Mucosa of stomach (tissue), 1 donor: ENCODE measurements around the gene CPT1C.

Experiments
- H3K27me3 ChIP-seq: one replicate; pipeline ENCODE4 v1.7.0; 2013; ENCODE audit warnings: mild to moderate bottlenecking, low read length; ENCODE audit not compliant: control insufficient read depth, insufficient read depth
- H3K36me3 ChIP-seq: one replicate; pipeline ENCODE4 v1.7.0; 2013; ENCODE audit warnings: low read length; ENCODE audit not compliant: control insufficient read depth, insufficient read depth
- H3K4me1 ChIP-seq: one replicate; pipeline ENCODE4 v1.7.0; 2013; ENCODE audit warnings: mild to moderate bottlenecking, low read length; ENCODE audit not compliant: control insufficient read depth, insufficient read depth
- H3K4me3 ChIP-seq: one replicate; pipeline ENCODE4 v1.7.0; 2013; ENCODE audit warnings: low read length
- H3K9ac ChIP-seq: one replicate; pipeline ENCODE4 v1.7.0; 2013; ENCODE audit warnings: mild to moderate bottlenecking, low read length, moderate library complexity
- H3K9me3 ChIP-seq: one replicate; pipeline ENCODE4 v1.7.0; 2013; ENCODE audit warnings: mild to moderate bottlenecking, low read length, moderate library complexity; ENCODE audit not compliant: control insufficient read depth
- donor health status: Pancreatic carcinoma.

CPT1C gene

DNA sequence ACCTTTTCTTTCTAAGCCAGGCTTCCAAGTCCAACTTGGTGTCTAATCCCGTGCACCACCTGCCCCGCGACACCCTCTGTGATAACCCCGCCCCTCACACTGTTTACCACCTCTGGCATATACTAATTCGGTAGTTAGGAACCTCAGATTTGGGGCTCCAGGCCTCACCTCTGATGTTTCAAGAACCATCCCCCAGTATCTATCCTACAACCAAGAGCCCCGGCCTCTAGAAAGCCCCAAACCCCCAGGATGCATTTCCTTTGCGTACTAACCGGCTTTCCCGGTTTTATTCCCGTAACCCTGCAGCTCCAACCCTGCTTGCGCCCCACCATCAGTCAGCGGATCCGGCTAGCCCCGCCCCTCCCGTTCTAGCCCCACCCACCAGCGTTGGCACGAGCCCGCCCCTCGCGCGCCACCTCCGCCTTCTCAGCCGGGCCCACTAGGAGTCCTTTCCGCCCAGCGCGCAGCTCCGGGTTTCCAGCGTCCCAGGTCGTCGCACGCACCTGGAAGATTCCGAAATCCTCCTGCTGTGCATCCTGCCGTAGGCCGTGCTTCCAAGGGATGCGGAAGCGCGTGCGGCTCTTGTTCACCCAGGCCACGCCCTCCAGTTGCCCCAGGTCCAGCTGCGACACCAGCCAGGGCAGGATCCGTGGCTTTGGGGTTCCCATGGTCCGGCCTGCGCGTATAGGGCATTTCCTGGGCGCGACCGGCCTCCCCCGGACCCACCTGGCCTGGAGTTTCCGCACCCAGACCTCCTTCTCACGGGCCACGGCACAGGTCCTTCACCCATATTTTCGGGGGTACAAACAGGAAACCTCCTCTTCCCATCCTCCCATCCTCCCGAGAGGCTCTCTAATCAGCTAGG is 26.5 kb upstream of the CPT1C start:
- Histone ChIP-seq H3K4me1 (peaks cover 14% of the 10 kb centered on the region), H3K9ac (peak overlapping the region; percentile 61), H3K27me3 (no peaks in the 10 kb centered on the region), H3K9me3 (no peaks in the 10 kb centered on the region), H3K36me3 (peaks cover 9% of the 10 kb centered on the region), H3K4me3 (peak overlapping the region; percentile 89)

DNA sequence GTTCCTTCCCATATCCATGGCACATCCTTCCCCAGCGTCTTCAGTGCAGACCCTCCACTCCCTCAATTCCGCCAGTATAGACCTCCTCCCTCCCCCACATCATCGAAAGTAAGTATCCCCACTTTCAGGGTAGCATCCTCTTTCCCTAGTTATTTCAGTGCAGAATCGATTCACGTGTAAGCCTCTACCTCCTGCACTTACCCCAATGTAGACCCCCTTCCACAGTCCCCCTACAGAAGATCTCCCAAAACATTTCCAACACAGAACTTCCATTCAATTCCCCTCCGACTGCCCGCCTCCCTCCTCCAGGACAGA is 25.9 kb upstream of the CPT1C start:
- Histone ChIP-seq H3K4me1 (peaks cover 14% of the 10 kb centered on the region), H3K4me3 (peak overlapping the region; percentile 89), H3K27me3 (no peaks in the 10 kb centered on the region), H3K9ac (peak overlapping the region; percentile 61), H3K9me3 (no peaks in the 10 kb centered on the region), H3K36me3 (peaks cover 4% of the 10 kb centered on the region)

GRCh38 chr19:49665351-49666119 is 25.4 kb upstream of the CPT1C start, which contains the start of the genes BCL2L12 and IRF3:
Gene BCL2L12 (plus strand): TSS chr19:49665933. CDS start chr19:49666693, 760 bp downstream.
Gene IRF3 (minus strand): TSS chr19:49665857. CDS start chr19:49664838, 1,019 bp downstream.
- H3K4me3 ChIP-seq, result peak within 1 kb of the TSS; percentile 89
- peaks cover 4% of the 10 kb centered on the region for H3K36me3 ChIP-seq
- H3K9me3 ChIP-seq, result no peaks in the 10 kb centered on the region
- no peaks in the 10 kb centered on the region for H3K27me3 ChIP-seq
- H3K4me1 ChIP-seq, result peaks cover 14% of the 10 kb centered on the region
- peak within 1 kb of the TSS; percentile 61 for H3K9ac ChIP-seq

DNA sequence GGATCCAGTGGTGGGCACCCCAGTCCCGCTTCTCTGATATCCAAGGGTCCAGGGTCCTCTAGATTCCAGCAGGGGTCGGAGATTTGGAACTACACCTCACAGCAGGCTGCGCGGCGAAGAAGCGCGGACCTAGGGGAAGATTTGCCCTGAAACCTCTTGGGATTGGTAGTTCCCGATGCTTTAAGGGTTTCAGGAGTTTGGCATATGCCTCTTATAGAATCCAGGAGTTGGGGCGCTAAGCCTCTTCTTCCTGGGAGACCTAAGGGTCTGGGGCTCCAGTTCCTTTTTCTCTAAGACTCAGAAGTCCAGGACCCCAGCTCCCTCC is 24.8 kb upstream of the CPT1C start:
- Histone ChIP-seq H3K36me3 (peaks cover 4% of the 10 kb centered on the region), H3K4me1 (peaks cover 14% of the 10 kb centered on the region), H3K9me3 (no peaks in the 10 kb centered on the region), H3K27me3 (no peaks in the 10 kb centered on the region), H3K9ac (peak overlapping the region; percentile 61), H3K4me3 (peak overlapping the region; percentile 89)

GRCh38 chr19:49667473-49667872 is 23.4 kb upstream of the CPT1C start:
- no peaks in the 10 kb centered on the region for H3K9me3 ChIP-seq
- no peaks in the 10 kb centered on the region for H3K27me3 ChIP-seq
- H3K9ac ChIP-seq, result no peak overlapping the region
- H3K4me1 ChIP-seq, result peaks cover 22% of the 10 kb centered on the region
- H3K4me3 ChIP-seq, result no peak overlapping the region
- no peaks in the 10 kb centered on the region for H3K36me3 ChIP-seq

GRCh38 chr19:49669516-49669915 is 21.4 kb upstream of the CPT1C start:
- Histone ChIP-seq H3K9ac (no peak overlapping the region), H3K36me3 (no peaks in the 10 kb centered on the region)

DNA sequence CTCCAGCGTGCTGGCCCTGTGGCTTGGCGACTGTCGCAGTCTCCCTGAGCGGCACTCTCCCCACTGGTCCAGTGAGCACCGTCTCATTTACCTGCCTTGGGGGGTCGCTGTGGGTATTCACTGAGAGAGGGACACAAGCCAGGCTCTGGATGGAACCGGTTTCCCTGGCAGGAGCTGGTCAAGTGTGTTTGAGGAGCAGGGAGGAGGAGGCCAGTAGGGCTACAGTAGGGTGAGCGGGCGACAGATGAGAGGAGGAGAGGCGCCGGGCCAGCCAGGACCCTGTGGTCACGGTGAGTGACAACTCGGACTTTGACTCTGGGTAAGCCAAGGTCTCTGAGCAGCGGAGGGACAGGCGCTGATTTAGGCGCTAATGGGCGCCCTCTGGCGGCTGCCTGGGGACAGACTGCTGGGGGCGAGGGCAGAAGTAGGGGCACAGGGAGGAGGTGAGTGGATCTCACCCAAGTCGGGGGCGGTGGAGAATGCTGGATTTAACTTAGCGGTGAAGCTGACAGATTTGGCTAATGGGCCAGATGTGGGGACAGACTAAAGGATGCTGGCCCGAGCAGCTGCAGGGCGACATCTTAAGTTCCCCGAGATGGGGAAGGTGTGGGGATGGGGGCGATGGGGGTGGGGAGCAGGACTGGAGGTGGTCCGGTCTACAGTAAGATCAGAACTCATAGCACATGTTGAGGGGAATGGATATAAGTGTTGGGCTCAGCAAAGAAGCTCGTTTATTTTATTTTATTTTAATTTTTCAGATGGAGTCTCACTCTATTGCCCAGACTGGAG is 18.6 kb upstream of the CPT1C start:
- no peaks in the 10 kb centered on the region for H3K27me3 ChIP-seq
- H3K4me1 ChIP-seq, result peaks cover 13% of the 10 kb centered on the region
- peak overlapping the region; percentile 25 for H3K4me3 ChIP-seq
- peak overlapping the region; percentile 64 for H3K9ac ChIP-seq
- no peaks in the 10 kb centered on the region for H3K36me3 ChIP-seq
- no peaks in the 10 kb centered on the region for H3K9me3 ChIP-seq

More at GRCh38 chr19:49669516-49669915, 21.4 kb upstream of the CPT1C start:
- H3K4me3 ChIP-seq, result no peak overlapping the region
- H3K27me3 ChIP-seq, result no peaks in the 10 kb centered on the region
- no peaks in the 10 kb centered on the region for H3K9me3 ChIP-seq
- H3K4me1 ChIP-seq, result peaks cover 18% of the 10 kb centered on the region

- Histone ChIP-seq H3K9me3 (no peaks in the 10 kb centered on the region), H3K4me1 (peaks cover 20% of the 10 kb centered on the region), H3K4me3 (peak overlapping the region; percentile 10), H3K9ac (peak overlapping the region; percentile 77), H3K27me3 (no peaks in the 10 kb centered on the region), H3K36me3 (no peaks in the 10 kb centered on the region)
Observed at GRCh38 chr19:49676136-49676783, 14.7 kb upstream of the CPT1C start.

DNA sequence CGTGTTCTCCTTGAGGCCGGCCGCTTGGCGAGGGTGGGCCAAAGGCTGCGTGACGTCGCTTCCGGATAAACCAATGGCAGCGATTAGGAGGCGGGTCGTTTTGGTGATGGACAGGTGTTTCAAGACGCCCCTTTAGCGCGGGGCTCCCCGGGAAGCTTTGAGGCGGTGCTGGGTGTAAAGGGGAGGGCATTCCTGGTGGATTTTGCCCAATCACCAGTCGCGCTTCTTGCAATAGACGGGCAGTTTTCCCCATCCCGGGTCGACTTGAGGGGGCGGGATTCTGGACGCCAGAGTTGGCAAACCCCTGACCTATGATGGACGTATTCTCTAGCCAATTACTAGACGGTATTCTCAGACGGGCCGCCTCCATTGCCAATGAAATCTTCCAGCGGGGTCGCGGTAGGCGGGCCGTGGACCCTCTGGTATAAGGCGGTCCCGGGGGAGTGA is 14.1 kb upstream of the CPT1C start:
- Histone ChIP-seq H3K27me3 (no peaks in the 10 kb centered on the region), H3K36me3 (peaks cover 1% of the 10 kb centered on the region), H3K4me1 (peaks cover 18% of the 10 kb centered on the region), H3K4me3 (peak overlapping the region; percentile 58), H3K9me3 (no peaks in the 10 kb centered on the region), H3K9ac (peak overlapping the region; percentile 78)

DNA sequence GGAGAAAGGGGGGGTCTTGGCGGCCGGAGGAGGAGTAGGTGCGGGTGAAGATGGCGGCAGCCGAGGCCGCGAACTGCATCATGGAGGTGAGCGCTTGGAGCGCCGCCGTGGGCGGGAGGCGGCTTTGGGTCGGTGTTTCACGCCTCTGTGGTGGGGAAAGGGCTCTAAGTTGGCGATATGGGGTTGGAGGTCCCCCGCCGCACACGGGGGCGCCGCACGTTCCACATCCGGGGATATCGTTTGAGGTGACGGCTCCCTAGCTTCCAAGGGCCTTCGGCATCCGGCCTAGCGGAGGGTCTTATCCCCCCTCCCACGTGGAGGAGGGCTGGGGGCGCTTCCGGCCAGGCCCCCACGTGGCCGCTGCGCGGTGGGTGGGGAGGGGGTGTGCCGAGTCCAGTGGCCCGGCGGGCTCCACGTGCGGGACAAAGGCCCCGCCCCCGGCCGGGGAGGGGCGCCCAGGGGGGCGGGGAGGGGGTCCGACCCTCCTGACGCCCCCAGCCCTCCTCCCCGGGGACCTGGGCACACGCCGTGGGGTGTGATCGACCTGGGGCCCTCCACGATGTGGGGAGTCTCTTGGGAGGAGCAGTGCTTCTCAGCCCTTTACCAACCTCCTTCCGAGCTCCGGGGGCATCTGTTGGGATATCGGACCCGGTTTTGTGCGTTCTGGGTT is 13.6 kb upstream of the CPT1C start, which contains the start of gene PRMT1:
PRMT1 (plus strand) TSS at position 41 of the 670 bp plus-strand sequence; CDS start at position 51, 10 bp downstream.
- peaks cover 13% of the 10 kb centered on the region for H3K4me1 ChIP-seq
- peaks cover 7% of the 10 kb centered on the region for H3K36me3 ChIP-seq
- peak within 1 kb of the TSS; percentile 58 for H3K4me3 ChIP-seq
- no peaks in the 10 kb centered on the region for H3K27me3 ChIP-seq
- no peaks in the 10 kb centered on the region for H3K9me3 ChIP-seq
- H3K9ac ChIP-seq, result peak within 1 kb of the TSS; percentile 78
